Hepatocyte (in vitro differentiated cells): ENCODE measurements around the gene TMCO4.

ENCODE experiments used
- CTCF ChIP-seq: fragments of 200-600 bp; sonication (generic); IDR thresholded peaks from 2 replicates; pipeline ENCODE4 v1.5.1; 2016; ENCODE audit warnings: antibody characterized with exemption, mild to moderate bottlenecking; ENCODE audit not compliant: poor library complexity
- EZH2phosphoT487 ChIP-seq: fragments of 200-600 bp; sonication (generic); IDR thresholded peaks from one replicate; pipeline ENCODE4 v1.6.1; 2018; ENCODE audit warnings: antibody characterized with exemption, mild to moderate bottlenecking, low read depth, moderate library complexity; ENCODE audit not compliant: unreplicated experiment, severe bottlenecking

GRCh38 chr1:19744886-19745285 is 54.8 kb downstream of the TMCO4 start:
- no peak for TF ChIP-seq CTCF
- TF ChIP-seq EZH2phosphoT487: no peak
